ENCODE data around the gene INPP5D. TPM values are rescaled to one million over a fixed set of nuclear protein-coding genes. Genes with fewer than 3 reads are reported as not detected.
A peak's percentile ranks its signal among the peaks of the same experiment; 100 is the strongest.

INPP5D gene
- total RNA-seq, 1 experiment from 2014 or later: 12.7 TPM

DNA sequence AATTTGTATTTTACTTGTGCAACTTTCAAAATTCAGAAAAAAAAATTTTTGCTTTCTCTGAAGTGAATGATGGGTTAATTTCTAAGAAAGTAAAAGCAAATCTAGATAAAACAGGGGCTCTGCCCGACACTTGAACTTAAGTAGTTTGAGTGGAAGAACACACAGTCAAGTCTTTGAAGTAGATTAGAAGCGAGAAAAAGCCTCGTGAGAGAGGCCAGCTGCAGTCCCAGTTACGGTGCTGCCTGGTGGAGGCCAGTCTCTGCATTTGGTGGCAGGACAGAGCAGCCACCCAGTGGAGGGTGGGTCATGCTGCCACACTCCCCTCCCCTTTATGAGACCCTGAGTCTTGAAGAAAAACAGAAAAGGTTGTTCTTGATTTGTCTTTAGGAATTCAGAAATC lies 81.8 kb downstream of the INPP5D start:
- Mint-ChIP-seq H3K36me3 (ENCODE audit: insufficient read depth in 1 of 3, low read depth in 3 of 3) (peaks cover 10 to 40% (median 20%) of the 10 kb centered on the region in 3 experiments), H3K9me3 (peaks cover 12 to 13% of the 10 kb centered on the region in 2 experiments), H3K27me3 (ENCODE audit: low read depth) (no peaks in the 10 kb centered on the region), H3K4me1 (peaks cover 55 to 67% of the 10 kb centered on the region in 2 experiments), H3K4me3 (no peak overlapping the region), H3K27ac (peak overlapping the region in 1 of 3 experiments; percentile 95; a peak in 2 of 7 replicates)
- Histone ChIP-seq H4K20me1 (ENCODE audit: control insufficient read depth, insufficient read depth, insufficient read length) (no peaks in the 10 kb centered on the region), H3K79me2 (ENCODE audit: insufficient read depth, low read length) (no peaks in the 10 kb centered on the region; the same call in 1 of the 2 replicates), H4K8ac (replicated peaks; ENCODE audit: insufficient read length, low read depth, low read length) (no peak overlapping the region), H2BK15ac (ENCODE audit: low read depth, low read length) (no peak overlapping the region), H2BK12ac (ENCODE audit: insufficient read length, low read depth, low read length) (no peak overlapping the region), H2BK120ac (ENCODE audit: low read depth, low read length, poor library complexity, severe bottlenecking) (peak overlapping the region; percentile 11), H4K5ac (ENCODE audit: insufficient read length, low read depth, low read length) (no peak overlapping the region), H3K27ac (ENCODE audit: insufficient read length, low read depth, low read length) (no peak overlapping the region), H3K18ac (ENCODE audit: insufficient read length, low read depth, low read length) (peak overlapping the region; percentile 7), H3K79me1 (ENCODE audit: insufficient read depth, low read depth, low read length, poor library complexity, severe bottlenecking) (no peaks in the 10 kb centered on the region), H3K4ac (ENCODE audit: low read depth, low read length) (no peak overlapping the region; the same call in 1 of the 2 replicates), H3K9me3 (ENCODE audit: control insufficient read depth, low read depth, low read length) (no peaks in the 10 kb centered on the region), H3K56ac (ENCODE audit: insufficient read length, low read depth, low read length) (no peak overlapping the region), H2BK20ac (ENCODE audit: low read depth, low read length, poor library complexity, severe bottlenecking) (no peak overlapping the region), H3K14ac (ENCODE audit: insufficient read depth, low read length) (no peak overlapping the region), H3K23me2 (ENCODE audit: insufficient read length, low read depth, low read length, poor library complexity, severe bottlenecking) (no peaks in the 10 kb centered on the region), H3K4me1 (ENCODE audit: insufficient read depth, low read length) (peaks cover 5% of the 10 kb centered on the region; the same call in 1 of the 2 replicates), H2AFZ (ENCODE audit: low read length) (no peak overlapping the region), H2AK5ac (ENCODE audit: insufficient read length, low read length) (no peak overlapping the region), H3T11ph (ENCODE audit: low read length) (no peak overlapping the region), H3K23ac (ENCODE audit: insufficient read length, low read depth, low read length) (no peak overlapping the region), H4K91ac (ENCODE audit: insufficient read length, low read depth, low read length) (no peak overlapping the region), H3K27me3 (ENCODE audit: insufficient read depth, low read length) (no peaks in the 10 kb centered on the region), H3K9ac (ENCODE audit: extremely low read depth, insufficient read length, low read length) (no peak overlapping the region), H3K4me2 (ENCODE audit: insufficient read depth, insufficient read length, low read length) (no peak overlapping the region), H2BK5ac (ENCODE audit: insufficient read length, low read length) (no peak overlapping the region)
- TF ChIP-seq, protein P1, sequence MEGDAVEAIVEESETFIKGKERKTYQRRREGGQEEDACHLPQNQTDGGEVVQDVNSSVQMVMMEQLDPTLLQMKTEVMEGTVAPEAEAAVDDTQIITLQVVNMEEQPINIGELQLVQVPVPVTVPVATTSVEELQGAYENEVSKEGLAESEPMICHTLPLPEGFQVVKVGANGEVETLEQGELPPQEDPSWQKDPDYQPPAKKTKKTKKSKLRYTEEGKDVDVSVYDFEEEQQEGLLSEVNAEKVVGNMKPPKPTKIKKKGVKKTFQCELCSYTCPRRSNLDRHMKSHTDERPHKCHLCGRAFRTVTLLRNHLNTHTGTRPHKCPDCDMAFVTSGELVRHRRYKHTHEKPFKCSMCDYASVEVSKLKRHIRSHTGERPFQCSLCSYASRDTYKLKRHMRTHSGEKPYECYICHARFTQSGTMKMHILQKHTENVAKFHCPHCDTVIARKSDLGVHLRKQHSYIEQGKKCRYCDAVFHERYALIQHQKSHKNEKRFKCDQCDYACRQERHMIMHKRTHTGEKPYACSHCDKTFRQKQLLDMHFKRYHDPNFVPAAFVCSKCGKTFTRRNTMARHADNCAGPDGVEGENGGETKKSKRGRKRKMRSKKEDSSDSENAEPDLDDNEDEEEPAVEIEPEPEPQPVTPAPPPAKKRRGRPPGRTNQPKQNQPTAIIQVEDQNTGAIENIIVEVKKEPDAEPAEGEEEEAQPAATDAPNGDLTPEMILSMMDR (conservative IDR thresholded peaks at IDR 0.05): no peak
- no peak for DNase-seq
- no CpG with 5 or more reads among the region's 4 CpGs for WGBS (ENCODE audit: extremely low coverage, insufficient read length, low lambda C conversion rate)
